ENCODE results near the gene METTL15.

DNA sequence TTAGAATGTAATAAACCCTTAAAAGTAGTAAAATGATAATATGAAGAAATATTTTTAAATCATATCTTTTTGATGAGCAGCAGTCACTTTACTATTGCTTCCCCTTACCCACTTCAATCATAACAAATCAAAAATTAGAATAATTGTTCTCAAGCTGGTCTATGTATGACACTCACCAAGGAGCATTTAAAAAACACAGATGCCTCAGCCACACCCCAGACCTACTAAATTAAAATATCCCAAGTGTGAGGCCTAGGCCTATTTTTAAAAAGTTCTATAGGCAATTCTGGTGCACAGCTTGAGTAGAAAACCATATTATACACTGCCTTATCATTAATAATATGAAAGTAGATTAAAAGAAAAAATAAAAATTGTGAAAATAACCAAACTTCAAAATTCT is 15.4 kb upstream of the METTL15 start:
- TF ChIP-seq EZH2 (IDR thresholded peaks at IDR 0.05; ENCODE audit: borderline replicate concordance, low read length): no peak
- TF ChIP-seq, protein P1, sequence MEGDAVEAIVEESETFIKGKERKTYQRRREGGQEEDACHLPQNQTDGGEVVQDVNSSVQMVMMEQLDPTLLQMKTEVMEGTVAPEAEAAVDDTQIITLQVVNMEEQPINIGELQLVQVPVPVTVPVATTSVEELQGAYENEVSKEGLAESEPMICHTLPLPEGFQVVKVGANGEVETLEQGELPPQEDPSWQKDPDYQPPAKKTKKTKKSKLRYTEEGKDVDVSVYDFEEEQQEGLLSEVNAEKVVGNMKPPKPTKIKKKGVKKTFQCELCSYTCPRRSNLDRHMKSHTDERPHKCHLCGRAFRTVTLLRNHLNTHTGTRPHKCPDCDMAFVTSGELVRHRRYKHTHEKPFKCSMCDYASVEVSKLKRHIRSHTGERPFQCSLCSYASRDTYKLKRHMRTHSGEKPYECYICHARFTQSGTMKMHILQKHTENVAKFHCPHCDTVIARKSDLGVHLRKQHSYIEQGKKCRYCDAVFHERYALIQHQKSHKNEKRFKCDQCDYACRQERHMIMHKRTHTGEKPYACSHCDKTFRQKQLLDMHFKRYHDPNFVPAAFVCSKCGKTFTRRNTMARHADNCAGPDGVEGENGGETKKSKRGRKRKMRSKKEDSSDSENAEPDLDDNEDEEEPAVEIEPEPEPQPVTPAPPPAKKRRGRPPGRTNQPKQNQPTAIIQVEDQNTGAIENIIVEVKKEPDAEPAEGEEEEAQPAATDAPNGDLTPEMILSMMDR (IDR thresholded peaks at IDR 0.05; ENCODE audit: low read length): no peak

Measured in OCI-LY1 (cell line).